GM12891 (cell line): ENCODE results near the gene YEATS4.

ENCODE experiments used
- POLR2A ChIP-seq: IDR thresholded peaks from 2 replicates; pipeline ENCODE4 v1.6.1; 2011; ENCODE audit warnings: low read depth, low read length, control low read depth
- POLR2AphosphoS5 ChIP-seq: IDR thresholded peaks from 2 replicates; pipeline ENCODE4 v1.6.1; 2011; ENCODE audit warnings: low read depth, low read length, control low read depth
- SPI1 ChIP-seq: IDR thresholded peaks from 2 replicates; pipeline ENCODE4 v1.6.1; 2011; ENCODE audit warnings: low read depth, low read length, control low read depth

GRCh38 chr12:69313209-69313608 is 46.3 kb upstream of the YEATS4 start:
- TF ChIP-seq POLR2A (no peak), SPI1 (no peak), POLR2AphosphoS5 (no peak)
